NCI-H146 treated with DMSO at 0.1 percent for 48 hours (cell line): Measurements from ENCODE around the gene KIF18B.

Source experiments
- DNase-seq: peaks from one replicate; lab custom pipeline; 2025; ENCODE audit not compliant: unreplicated experiment; lab: John Stamatoyannopoulos, UW

The KIF18B gene

DNA sequence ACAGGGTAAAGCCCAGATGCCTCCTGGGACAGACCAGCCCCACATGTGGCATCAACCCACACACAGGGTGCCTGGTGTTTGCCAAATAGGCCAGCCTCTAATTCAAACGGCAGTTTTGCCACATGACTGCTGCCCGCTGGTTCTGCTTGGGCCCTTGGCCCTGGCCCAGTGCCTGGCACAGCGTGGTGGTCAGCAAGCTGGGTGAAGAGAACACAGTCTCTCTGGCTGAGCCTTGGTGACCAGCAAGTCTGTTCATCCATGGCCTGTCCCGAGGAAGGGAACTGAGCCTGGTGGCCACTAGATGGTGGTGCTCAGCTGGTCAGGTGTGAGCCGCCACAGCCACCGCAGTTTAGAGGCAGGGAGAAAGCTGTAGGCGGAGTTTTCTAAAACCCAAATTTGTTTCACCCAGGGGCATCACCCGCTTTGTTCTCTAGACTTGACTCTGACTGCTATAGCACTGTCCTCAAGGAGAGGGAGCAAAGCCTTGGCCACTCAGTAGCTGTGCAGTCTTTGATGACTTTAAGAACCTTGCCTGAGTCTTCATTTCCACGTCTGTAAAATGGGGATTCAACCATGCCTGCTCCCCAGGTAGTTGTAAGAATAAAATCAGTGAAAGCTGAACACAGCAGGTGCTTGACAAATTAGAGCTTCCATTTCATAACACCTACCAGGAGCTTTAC, 27.5 kb downstream of the KIF18B start:
- peak; percentile 58 for DNase-seq

DNA sequence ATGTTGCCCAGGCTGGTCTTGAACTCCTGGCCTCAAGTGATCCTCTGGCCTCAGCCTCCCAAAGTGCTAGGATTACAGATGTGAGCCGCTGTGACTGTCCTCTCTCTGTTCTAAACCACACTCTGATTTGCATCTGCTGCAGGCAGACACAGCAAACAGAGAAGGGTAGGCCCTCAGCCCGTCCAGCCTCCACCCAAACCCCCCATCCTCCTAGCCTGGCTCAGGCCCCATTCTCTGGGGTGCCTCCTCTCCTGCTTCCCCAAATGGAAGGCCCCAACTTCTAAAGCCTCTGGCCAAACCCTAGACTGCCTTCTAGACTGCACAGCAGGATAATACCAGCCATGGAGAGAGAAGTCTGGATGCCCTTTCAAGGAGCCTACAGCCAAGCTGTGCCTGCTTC, 28.2 kb downstream of the KIF18B start:
- no peak for DNase-seq

DNA sequence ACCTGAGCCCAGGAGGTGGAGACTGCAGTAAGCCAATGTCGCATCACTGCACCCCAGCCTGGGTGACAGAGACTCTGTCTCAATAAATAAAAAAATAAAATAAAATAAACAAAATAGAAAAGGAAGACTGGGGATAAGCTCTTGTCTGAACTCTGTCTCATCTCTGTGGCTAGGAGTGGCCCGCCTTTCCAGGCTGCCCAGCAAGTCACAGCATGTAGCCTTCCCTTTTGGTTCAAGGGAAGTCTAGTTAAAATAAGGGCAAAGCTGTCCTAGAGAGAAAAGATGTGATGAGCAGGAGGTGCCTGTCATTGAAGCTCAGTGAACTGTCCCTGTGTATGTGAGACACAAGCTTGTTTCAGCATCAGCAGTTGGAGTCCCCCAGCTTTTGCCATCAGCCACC, 29.6 kb downstream of the KIF18B start:
- DNase-seq: no peak

GRCh38 chr17:44917456-44917855, 30.1 kb downstream of the KIF18B start:
- DNase-seq: no peak

GRCh38 chr17:44916781-44917241, 30.8 kb downstream of the KIF18B start:
- DNase-seq: no peak

- no peak for DNase-seq
Observed at GRCh38 chr17:44915862-44916780, 31.5 kb downstream of the KIF18B start.

DNA sequence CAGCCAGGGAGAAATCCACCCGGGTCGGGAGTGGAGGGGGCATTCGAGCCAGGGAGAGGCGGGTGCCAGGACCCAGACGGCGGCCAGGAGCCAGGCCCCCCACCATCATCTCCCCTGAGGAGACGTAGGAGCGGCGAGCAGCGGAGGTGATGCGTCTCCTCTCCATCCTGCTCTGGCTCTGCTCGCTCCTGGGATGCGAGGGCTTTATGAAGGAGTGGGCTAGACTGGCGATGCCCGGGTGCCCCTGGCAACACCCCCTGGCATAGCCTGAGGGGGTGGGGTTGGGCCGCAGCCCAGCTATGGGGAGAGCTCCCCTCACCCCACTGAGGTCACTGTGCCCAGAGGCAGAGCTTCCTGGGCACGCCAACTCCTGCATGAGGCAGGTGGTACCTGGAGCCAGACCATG, 32.2 kb downstream of the KIF18B start, which contains the start of gene GFAP:
GFAP (minus strand) TSS at position 180 of the 406 bp plus-strand sequence; CDS start at position 166, 14 bp downstream.
- DNase-seq: no peak

GRCh38 chr17:44914698-44915271, 32.8 kb downstream of the KIF18B start:
- DNase-seq: no peak

GRCh38 chr17:44914148-44914547, 33.4 kb downstream of the KIF18B start:
- DNase-seq: peak; percentile 6

DNA sequence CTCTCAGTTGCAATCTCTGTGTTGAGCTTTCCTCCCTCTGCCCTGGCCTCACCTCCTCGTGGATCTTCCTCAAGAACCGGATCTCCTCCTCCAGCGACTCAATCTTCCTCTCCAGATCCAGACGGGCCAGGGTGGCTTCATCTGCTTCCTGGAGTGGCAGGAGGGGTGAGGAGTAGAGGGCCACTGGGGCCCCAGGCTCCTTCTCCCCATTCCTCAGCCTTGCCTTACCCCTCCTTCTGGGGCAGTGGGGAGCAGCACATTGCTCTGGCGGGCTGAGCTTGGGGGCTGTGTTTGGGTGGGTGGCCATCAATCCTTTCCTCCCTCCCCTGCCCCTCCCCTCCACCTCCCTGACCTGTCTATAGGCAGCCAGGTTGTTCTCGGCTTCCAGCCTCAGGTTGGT, 33.9 kb downstream of the KIF18B start:
- no peak for DNase-seq

DNA sequence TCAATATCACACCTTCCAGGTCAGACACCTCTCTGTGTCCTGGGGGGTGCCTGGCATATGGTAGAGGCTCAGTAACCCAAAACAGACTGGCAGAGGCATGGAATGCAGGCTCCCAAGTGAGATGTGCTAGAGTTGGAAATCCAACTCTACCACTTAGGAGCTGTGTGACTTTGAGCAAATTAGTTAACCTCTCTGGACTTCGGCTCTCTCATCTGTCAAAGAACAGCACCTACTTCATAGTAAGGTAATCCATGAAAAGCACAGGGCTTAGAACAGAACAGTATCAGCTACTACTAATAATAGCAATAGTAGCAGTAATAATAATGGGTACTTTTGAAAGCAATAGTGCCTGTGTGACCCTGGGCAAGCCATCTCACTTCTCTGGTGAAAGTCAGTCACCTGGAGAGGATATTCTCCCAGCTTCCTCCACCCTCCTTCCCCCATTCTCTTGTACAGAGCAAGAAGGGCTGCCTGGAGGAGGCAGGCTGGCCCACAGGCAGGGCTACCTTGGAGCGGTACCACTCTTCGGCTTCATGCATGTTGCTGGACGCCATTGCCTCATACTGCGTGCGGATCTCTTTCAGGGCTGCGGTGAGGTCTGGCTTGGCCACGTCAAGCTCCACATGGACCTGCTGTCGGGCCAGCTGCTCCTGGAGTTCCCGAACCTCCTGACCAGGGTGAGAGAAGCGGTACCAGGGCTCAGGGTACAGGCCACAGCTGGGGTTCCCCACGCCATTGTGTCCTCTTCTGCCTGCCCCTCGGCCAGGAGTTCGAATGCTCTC, 34.6 kb downstream of the KIF18B start:
- no peak for DNase-seq

GRCh38 chr17:44911133-44912001, 36.2 kb downstream of the KIF18B start:
- peak; percentile 26 for DNase-seq

- DNase-seq: no peak
Observed at GRCh38 chr17:44910231-44911106, 37.1 kb downstream of the KIF18B start.

DNA sequence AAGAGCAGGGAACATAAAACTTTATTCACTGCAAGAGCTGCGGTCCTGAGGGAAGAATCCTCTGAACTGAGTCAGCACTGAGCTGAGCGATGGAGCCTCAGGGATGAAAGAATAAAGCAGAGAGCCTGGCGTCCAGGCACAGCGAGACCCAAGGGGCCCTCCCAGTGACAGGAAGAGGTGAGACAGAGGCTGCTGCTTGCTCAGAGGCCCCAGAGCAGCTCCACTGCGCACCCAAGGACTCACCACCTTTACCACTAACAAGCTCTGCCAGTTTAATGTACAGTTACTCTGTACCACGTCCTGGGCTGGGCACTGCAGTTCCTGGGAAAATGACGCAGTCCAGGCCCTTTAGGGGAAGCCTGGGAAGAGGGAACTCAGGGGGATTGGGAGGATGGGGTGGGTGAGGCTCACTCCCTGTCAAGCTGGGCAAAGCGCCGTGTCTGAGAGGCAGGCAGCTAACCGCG, 37.9 kb downstream of the KIF18B start:
- DNase-seq: no peak

DNA sequence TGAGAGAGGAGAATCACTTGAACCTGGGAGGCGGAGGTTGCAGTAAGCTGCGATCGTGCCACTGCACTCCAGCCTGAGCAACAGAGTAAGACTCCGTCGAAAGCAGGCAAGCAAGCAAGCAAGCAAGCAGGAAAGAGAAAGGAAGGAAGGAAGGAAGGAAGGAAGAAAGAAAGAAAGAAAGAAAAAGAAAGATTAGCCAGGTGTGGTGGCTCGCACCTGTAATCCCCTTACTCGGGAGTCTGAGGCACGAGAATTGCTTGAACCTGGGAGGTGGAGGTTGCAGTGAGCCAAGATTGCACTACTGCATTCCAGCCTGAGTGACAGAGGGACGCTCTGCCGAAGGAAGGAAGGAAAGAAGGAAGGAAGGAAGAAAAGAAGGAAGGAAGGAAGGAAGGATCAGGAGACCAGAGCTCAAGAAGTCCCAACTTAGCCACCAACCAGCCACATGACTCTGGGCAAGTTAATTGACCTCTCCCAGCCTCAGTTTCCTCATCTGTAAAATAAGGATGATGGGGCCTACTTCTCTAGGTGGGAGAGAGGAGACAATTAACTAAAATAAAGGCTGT, 38.7 kb downstream of the KIF18B start:
- no peak for DNase-seq

DNA sequence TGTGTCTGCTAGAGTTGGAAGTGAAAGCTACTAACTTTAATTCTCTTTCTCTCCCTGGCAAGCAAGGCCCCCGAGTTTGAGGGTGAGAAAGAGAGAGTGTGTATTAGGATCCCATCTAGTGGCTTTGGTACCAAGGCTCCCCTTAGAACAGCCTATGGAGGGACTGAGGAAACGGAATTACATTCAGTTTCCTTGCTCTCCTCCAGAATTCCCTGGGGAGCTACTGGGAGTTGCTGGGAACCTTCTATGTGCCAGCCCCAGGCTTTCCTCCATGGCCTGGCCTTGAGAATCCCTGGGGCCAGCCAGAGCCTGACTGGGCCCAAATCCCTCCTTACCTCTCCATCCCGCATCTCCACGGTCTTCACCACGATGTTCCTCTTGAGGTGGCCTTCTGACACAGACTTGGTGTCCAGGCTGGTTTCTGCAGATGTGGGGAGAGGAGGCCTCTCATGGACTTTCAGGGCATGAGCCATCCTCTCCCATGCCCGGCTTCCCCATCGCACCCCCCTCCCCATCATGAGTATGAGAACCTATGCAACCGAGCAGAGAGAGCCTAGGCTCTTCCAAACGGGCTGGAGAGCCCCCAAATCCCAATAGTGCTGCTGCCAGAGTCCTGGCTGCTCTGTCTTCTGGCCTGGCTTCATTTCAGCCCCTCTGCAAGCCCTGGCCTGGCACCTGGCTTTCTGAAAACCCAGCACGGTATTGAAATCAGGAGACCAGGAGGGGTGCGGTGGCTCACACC, 39.7 kb downstream of the KIF18B start:
- DNase-seq: no peak

DNA sequence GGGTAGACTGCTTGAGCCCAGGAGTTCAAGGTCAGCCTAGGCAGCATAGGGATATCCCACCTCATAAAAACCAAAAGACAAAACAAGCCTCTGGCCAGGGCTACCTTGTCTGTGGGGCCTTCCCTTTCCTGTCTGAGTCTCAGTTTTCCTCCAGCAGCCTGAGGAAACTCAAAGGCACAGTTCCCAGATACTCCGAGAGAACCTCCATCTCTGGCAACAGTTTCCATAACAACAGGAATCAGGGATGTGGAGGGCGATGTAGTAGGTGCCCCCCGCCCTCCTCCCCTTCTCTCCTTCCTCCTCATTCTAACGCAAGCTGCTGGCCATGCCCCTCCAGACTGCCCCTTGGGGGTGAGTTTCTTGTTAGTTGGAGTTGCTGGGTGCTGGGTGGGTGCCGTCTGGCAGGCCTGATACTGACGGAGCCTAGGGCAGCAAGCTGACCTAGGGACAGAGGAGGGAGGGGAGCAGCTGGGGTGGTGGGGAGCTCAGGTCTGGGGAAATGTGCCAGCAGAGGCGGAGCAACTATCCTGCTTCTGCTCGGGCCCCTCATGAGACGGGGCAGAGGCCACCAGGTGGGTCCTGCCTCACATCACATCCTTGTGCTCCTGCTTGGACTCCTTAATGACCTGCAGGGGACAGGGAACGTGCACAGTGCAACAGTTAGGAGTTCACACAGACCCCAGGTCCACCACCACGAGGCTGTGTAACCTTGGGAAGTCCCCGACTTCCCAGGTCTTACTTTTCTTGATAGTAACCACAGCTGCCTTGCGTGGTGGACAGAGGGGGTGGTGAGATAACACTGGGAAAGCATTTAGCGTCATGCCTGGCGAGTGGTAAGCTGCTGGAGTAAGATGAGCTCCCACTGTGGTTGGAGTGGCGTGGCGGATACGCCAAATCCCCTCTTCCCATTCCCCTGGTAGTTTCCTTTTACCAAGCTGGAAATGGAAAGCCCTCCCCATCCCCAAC, 40.5 kb downstream of the KIF18B start:
- no peak for DNase-seq
